Naive thymus-derived CD8-positive, alpha-beta T cell (primary cell): ENCODE data around the gene CSRNP2. TPM values are rescaled to one million over a fixed set of nuclear protein-coding genes. Genes with fewer than 3 reads are reported as not detected.
A peak's percentile ranks its signal among the peaks of the same experiment; 100 is the strongest.

Experiments used
- ATAC-seq, 2 donors: fragments of 150-1000 bp; cut with Tn5 transposase in 1 of 2; sonication (Bioruptor Pico), chemical (Tn5 transposase) in 1 of 2; 1 replicate in 1 of 2; 2 replicates in 1 of 2; pipeline ENCODE4 v1.10.0; 2021; ENCODE audit warnings: mild to moderate bottlenecking in 2 of 2, moderate library complexity in 2 of 2
- POLR2A ChIA-PET: fragments of 350-600 bp; sonication (Branson Sonifier 250); formaldehyde crosslinking; loops from one replicate; lab custom pipeline; 2021; ENCODE audit warnings: antibody characterized with exemption; lab: Charles Lee
- DNase-seq, 10 donors: peaks; one replicate each; pipeline versions ENCODE4 v3.0.0 to v3.0.0-alpha.2; 2020 to 2022
- H3K27ac Mint-ChIP-seq, 10 donors: one replicate each; pipeline ENCODE4 v1.8.0; 2020 to 2022; ENCODE audit warnings: mild to moderate bottlenecking in 10 of 10, mixed read lengths in 10 of 10, moderate library complexity in 4 of 10, inconsistent platforms in 1 of 10
- H3K27me3 Mint-ChIP-seq, 5 donors: one replicate each; pipeline ENCODE4 v1.8.0; 2021 to 2022; ENCODE audit warnings: mixed read lengths in 5 of 5
- H3K36me3 Mint-ChIP-seq, 3 donors: one replicate each; pipeline ENCODE4 v1.8.0; 2020 to 2022; ENCODE audit warnings: mixed read lengths in 3 of 3, mild to moderate bottlenecking in 2 of 3, inconsistent platforms in 1 of 3
- H3K4me1 Mint-ChIP-seq, 4 donors: one replicate each; pipeline ENCODE4 v1.8.0; 2021 to 2022; ENCODE audit warnings: mixed read lengths in 4 of 4
- H3K4me3 Mint-ChIP-seq, 10 donors: one replicate each; pipeline ENCODE4 v1.8.0; 2020 to 2022; ENCODE audit warnings: mild to moderate bottlenecking in 10 of 10, mixed read lengths in 10 of 10, moderate library complexity in 6 of 10, inconsistent platforms in 1 of 10
- H3K9me3 Mint-ChIP-seq, 9 donors: one replicate each; pipeline ENCODE4 v1.8.0; 2020 to 2022; ENCODE audit warnings: mixed read lengths in 9 of 9, mild to moderate bottlenecking in 3 of 9, inconsistent platforms in 1 of 9, moderate library complexity in 1 of 9
- polyA plus RNA-seq, 3 donors: library from polyadenylated mRNA; unstranded; fragments of 300-500 nt; fragmentation: Illumina TruSeq; gene quantifications; one replicate each; pipeline ENCODE4 v1.2.3, GENCODE V29; 2021
- total RNA-seq, 8 experiments: library from RNA in 2 of 8; stranded (reverse) in 2 of 8; gene quantifications; one replicate each; pipeline ENCODE4 v1.2.3 and lab custom pipeline; 2021 to 2026

CSRNP2 gene
- total and polyA plus RNA-seq, 5 experiments from 2014 or later: 2.7 to 35.2 (median 3.6) TPM

DNA sequence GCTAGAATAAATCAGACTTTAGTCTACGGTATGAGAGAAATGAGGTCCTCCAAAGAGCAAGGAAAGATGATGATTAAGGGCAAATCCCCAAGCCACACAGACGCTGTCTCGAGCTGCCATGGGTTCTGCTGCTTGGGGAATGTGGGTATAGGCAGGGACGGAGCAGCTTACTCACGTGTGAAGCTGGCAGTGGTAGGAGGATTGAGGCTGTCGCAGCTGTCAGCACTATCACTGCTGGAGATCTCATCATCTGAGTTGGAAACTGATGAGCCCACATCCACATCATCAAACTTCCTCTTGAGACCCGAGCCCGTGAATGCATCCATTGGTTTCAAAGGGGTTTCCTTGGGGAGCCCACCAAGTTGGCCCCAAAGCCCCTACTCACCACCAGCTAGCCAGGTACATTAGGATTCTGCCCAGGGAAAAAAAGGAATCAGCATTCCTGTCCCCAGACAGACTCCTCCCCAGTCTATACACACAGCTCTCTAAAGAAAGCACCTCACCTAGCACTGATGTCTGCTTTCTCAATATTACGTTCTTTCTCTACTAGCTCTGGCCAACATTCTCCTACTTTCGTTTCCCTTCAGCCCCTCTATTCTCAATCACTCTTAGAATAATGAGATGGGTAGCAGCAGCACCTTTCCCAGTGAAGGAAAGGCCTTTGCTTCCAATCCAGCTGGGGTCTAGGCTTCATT is 7.0 kb downstream of the CSRNP2 start:
- H3K36me3 Mint-ChIP-seq: peaks cover 0 to 50% (median 12%) of the 10 kb centered on the region in 3 donors
- POLR2A ChIA-PET: interaction anchor here (0.6 to 0.7 kb wide), 4 partner anchors 8 to 1943 kb away, joined by 3 to 4 read pairs (median 4); no protein-coding TSS in a partner anchor
- no peaks in the 10 kb centered on the region for H3K27me3 Mint-ChIP-seq
- no peak for ATAC-seq
- H3K4me1 Mint-ChIP-seq: peaks cover 11 to 41% (median 30%) of the 10 kb centered on the region in 4 donors
- no peak for DNase-seq
- H3K9me3 Mint-ChIP-seq: no peaks in the 10 kb centered on the region
- H3K4me3 Mint-ChIP-seq: no peak overlapping the region
- peak overlapping the region in 7 of 10 donors; percentile 1 to 81 (median 49) for H3K27ac Mint-ChIP-seq

DNA sequence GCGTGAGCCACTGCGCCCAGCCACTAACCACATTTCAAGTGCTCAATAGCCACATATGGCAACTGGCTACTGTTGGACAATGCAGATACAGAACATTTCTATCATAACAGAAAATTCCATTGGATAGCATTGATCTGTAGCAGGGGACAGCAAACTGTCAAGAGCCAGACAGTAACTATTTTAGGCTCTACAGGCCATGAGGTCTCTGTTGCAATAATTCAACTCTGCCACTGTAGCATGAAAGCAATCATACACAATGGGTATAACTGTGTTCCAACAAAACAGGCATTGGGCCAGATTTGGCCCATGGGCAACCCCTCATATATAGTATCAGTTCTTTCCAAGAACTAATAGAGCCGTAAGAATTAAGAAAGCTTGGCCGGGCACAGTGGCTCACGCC is 8.0 kb downstream of the CSRNP2 start:
- H3K9me3 Mint-ChIP-seq: no peaks in the 10 kb centered on the region
- peaks cover 10 to 36% (median 25%) of the 10 kb centered on the region in 4 donors for H3K4me1 Mint-ChIP-seq
- H3K4me3 Mint-ChIP-seq: no peak overlapping the region
- no peak for DNase-seq
- peak overlapping the region in 2 of 10 donors; percentile 57 to 62 for H3K27ac Mint-ChIP-seq
- peaks cover 0 to 56% (median 14%) of the 10 kb centered on the region in 3 donors for H3K36me3 Mint-ChIP-seq
- H3K27me3 Mint-ChIP-seq: no peaks in the 10 kb centered on the region
- POLR2A ChIA-PET: interaction anchor here (0.6 kb wide), 1 partner anchor 18 kb away, joined by 3 read pairs; no protein-coding TSS in a partner anchor
- no peak for ATAC-seq

GRCh38 chr12:51071663-51072062 is 11.7 kb downstream of the CSRNP2 start:
- H3K36me3 Mint-ChIP-seq: peaks cover 0 to 73% (median 23%) of the 10 kb centered on the region in 3 donors
- ATAC-seq: no peak
- H3K4me3 Mint-ChIP-seq: no peak overlapping the region
- POLR2A ChIA-PET: interaction anchor here (0.6 to 0.8 kb wide), 3 partner anchors 75 to 866 kb away, joined by 3 to 4 read pairs (median 3); no protein-coding TSS in a partner anchor
- peaks cover 5 to 11% (median 8%) of the 10 kb centered on the region in 4 donors for H3K4me1 Mint-ChIP-seq
- H3K27ac Mint-ChIP-seq: peak overlapping the region in 1 of 10 donors; percentile 61
- no peak for DNase-seq
- no peaks in the 10 kb centered on the region for H3K27me3 Mint-ChIP-seq
- H3K9me3 Mint-ChIP-seq: no peaks in the 10 kb centered on the region

DNA sequence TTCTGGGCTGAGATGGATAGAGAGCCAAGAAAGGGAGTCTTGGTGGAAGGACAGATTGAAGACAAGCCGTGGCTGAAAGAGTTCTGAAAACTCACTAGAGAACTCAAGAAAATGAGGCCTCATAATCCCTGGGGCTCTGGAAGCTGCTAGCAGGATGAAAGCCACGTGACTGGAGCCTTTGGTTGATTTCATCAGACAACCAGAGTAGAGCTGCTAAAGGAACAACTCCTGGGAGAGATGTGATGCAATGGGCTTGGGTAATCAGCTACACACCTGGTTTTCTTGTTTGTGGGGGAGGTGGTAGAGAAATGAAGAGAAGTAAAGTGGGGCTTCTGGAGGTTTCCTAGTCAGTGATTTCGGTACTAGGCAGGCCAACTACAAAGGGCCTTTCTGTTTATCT is 13.4 kb downstream of the CSRNP2 start:
- no peak for ATAC-seq
- Mint-ChIP-seq H3K9me3 (no peaks in the 10 kb centered on the region), H3K27ac (peak overlapping the region in 1 of 10 donors; percentile 19), H3K4me3 (no peak overlapping the region), H3K36me3 (peaks cover 0 to 81% (median 25%) of the 10 kb centered on the region in 3 donors), H3K27me3 (no peaks in the 10 kb centered on the region), H3K4me1 (peaks cover 0 to 2% (median under 1%) of the 10 kb centered on the region in 4 donors)
- DNase-seq: no peak
- POLR2A ChIA-PET: no interaction called here

DNA sequence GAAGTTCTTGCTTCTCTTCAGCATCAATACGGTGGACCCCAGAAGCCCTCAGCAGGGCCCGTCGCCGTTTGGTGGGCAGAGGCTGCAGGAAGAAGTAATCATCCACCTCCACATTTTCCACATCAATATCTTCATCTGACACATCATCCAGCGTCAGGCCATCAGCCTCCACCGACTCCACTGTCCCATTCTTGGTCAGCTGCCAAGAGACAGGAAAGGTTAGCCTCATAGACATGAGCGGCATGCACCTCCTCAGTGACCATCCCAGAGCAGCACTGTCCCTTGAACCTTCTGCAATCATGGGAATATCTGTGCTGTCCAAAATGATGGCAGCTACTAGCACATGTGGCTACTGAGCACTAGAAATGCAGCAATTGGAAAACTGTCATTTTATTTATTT is 15.6 kb downstream of the CSRNP2 start:
- H3K9me3 Mint-ChIP-seq: no peaks in the 10 kb centered on the region
- no peaks in the 10 kb centered on the region for H3K27me3 Mint-ChIP-seq
- H3K36me3 Mint-ChIP-seq: peaks cover 0 to 82% (median 19%) of the 10 kb centered on the region in 3 donors
- peak overlapping the region in 4 of 10 donors; percentile 9 to 56 (median 43) for H3K27ac Mint-ChIP-seq
- DNase-seq (no peak), ATAC-seq (no peak)
- POLR2A ChIA-PET: no interaction called here
- H3K4me3 Mint-ChIP-seq: no peak overlapping the region
- no peaks in the 10 kb centered on the region for H3K4me1 Mint-ChIP-seq

DNA sequence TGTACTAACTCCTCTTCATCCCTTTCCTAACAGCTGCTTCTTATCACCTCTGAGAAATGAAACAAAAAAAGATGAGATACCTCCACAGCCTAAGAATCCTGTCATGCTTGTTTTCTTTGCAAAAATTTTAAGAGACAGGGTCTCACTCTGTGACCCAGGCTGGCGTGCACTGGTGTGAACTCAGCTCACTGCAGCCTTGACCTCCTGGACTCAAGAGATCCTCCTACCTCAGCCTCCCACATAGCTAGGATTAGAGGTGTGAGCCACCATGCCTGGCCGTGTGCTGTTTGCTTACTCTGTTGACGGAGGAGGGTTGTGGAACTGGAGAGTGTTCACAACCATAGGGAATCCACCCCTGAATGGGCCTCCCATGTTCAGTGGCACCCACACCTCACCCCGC is 16.2 kb downstream of the CSRNP2 start:
- no peaks in the 10 kb centered on the region for H3K27me3 Mint-ChIP-seq
- peaks cover 0 to 84% (median 17%) of the 10 kb centered on the region in 3 donors for H3K36me3 Mint-ChIP-seq
- DNase-seq (no peak), ATAC-seq (no peak)
- H3K9me3 Mint-ChIP-seq: no peaks in the 10 kb centered on the region
- no peak overlapping the region for H3K4me3 Mint-ChIP-seq
- peak overlapping the region in 1 of 10 donors; percentile 44 for H3K27ac Mint-ChIP-seq
- POLR2A ChIA-PET: no interaction called here
- H3K4me1 Mint-ChIP-seq: no peaks in the 10 kb centered on the region

DNA sequence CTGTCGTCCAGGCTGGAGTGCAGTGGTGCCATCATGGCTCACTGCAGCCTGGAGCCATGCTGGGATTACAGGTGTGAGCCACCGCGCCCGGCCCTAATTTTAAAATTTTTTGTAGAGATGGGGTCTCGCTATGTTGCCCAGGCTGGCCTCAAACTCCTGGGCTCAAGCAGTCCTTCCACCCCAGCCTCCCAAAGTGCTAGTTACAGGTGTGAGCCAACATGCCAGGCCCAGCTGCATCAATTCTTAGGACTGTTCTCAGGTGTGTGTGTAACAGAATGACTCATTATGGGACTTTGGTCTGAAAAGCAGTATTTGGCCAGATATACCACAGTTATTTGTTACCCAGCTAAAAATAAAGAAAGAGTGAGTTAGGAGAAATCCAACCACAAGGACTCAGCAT is 17.9 kb downstream of the CSRNP2 start:
- ATAC-seq (no peak), DNase-seq (no peak)
- POLR2A ChIA-PET: no interaction called here
- Mint-ChIP-seq H3K4me3 (no peak overlapping the region), H3K36me3 (peaks cover 0 to 81% (median 13%) of the 10 kb centered on the region in 3 donors), H3K27me3 (no peaks in the 10 kb centered on the region), H3K27ac (peak overlapping the region in 5 of 10 donors; percentile 20 to 48 (median 27)), H3K4me1 (no peaks in the 10 kb centered on the region), H3K9me3 (no peaks in the 10 kb centered on the region)

GRCh38 chr12:51062631-51063397 is 20.6 kb downstream of the CSRNP2 start:
- peaks cover 0 to 89% (median 6%) of the 10 kb centered on the region in 3 donors for H3K36me3 Mint-ChIP-seq
- H3K9me3 Mint-ChIP-seq: no peaks in the 10 kb centered on the region
- no peaks in the 10 kb centered on the region for H3K27me3 Mint-ChIP-seq
- DNase-seq (no peak), ATAC-seq (no peak)
- POLR2A ChIA-PET: no interaction called here
- H3K4me1 Mint-ChIP-seq: no peaks in the 10 kb centered on the region
- peak overlapping the region in 7 of 10 donors; percentile 21 to 56 (median 46) for H3K27ac Mint-ChIP-seq
- H3K4me3 Mint-ChIP-seq: no peak overlapping the region

DNA sequence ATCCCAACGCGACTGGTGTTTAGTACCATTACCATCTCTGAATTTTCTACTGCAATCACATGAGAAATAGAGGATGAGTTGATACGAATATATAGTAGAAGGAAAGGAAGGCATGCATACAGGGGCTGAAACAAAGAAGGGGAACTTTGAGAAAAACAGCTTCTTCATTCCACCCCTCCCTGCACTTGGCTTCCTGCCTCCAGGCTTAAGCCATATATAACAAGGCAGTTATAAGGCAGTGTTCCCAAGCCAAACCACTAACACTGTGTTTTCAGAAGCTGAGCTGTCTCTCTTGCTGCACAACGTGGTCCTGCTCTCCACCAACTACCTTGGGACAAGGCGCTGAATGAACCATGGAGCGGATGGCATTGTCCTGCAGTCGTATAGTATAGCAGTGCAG is 24.3 kb downstream of the CSRNP2 start:
- Mint-ChIP-seq H3K27ac (peak overlapping the region in 4 of 10 donors; percentile 37 to 81 (median 61)), H3K9me3 (no peaks in the 10 kb centered on the region), H3K27me3 (no peaks in the 10 kb centered on the region), H3K36me3 (peaks cover 0 to 85% (median 3%) of the 10 kb centered on the region in 3 donors), H3K4me1 (no peaks in the 10 kb centered on the region), H3K4me3 (no peak overlapping the region)
- DNase-seq: no peak
- ATAC-seq: no peak
- POLR2A ChIA-PET: no interaction called here

DNA sequence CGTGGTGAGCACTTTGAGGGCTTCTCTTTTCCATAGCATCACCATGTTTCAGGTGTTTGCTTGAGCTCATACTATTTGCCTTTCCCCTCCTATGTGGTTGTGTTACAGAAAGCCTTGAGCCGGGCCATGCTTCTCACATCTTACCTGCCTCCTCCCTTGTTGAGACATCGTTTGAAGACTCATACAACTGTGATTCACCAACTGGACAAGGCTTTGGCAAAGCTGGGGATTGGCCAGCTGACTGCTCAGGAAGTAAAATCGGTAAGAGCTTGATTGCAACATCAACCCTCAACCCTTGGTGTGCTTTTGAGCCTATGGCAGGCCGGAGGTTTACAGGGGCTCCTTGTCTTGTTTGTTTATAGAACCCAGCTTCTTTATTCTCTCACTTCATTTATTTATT is 27.2 kb downstream of the CSRNP2 start:
- no peaks in the 10 kb centered on the region for H3K9me3 Mint-ChIP-seq
- no peaks in the 10 kb centered on the region for H3K27me3 Mint-ChIP-seq
- POLR2A ChIA-PET: no interaction called here
- DNase-seq: no peak
- peaks cover 1 to 6% (median 5%) of the 10 kb centered on the region in 4 donors for H3K4me1 Mint-ChIP-seq
- peaks cover 3 to 87% (median 7%) of the 10 kb centered on the region in 3 donors for H3K36me3 Mint-ChIP-seq
- H3K4me3 Mint-ChIP-seq: no peak overlapping the region
- no peak for ATAC-seq
- H3K27ac Mint-ChIP-seq: peak overlapping the region in 1 of 10 donors; percentile 20

DNA sequence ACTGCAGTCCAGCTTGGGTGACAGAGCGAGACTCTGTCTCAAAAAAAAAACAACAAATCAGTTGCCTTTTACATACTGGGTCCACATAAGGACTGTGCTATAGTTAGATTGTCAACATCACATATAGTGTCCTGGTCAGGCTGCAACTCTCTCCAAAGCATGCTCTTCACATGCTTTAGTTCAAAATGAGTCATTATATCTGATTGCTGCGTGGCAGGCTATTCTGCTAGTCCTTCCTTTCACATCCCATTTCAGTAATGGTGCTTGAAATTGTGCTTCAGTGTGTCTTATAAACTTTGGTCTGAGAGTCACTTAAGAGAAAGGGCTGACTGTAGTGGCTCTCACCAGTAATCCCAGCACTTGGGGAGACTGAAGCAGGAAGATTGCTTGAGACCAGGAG is 28.3 kb downstream of the CSRNP2 start:
- POLR2A ChIA-PET: no interaction called here

GRCh38 chr12:51051787-51052186 is 31.6 kb downstream of the CSRNP2 start:
- POLR2A ChIA-PET: interaction anchor here (1.3 kb wide), 1 partner anchor 43 kb away, joined by 3 read pairs; no protein-coding TSS in a partner anchor
- no peaks in the 10 kb centered on the region for H3K27me3 Mint-ChIP-seq
- H3K27ac Mint-ChIP-seq: peak overlapping the region in 4 of 10 donors; percentile 15 to 60 (median 25)
- no peaks in the 10 kb centered on the region for H3K9me3 Mint-ChIP-seq
- ATAC-seq: no peak
- H3K36me3 Mint-ChIP-seq: peaks cover 3 to 64% (median 7%) of the 10 kb centered on the region in 3 donors
- DNase-seq: no peak
- no peak overlapping the region for H3K4me3 Mint-ChIP-seq
- peaks cover 19 to 34% (median 29%) of the 10 kb centered on the region in 4 donors for H3K4me1 Mint-ChIP-seq

More for the DNA sequence above, 28.3 kb downstream of the CSRNP2 start:
- H3K36me3 Mint-ChIP-seq: peaks cover 3 to 86% (median 7%) of the 10 kb centered on the region in 3 donors
- ATAC-seq (no peak), DNase-seq (no peak)
- H3K9me3 Mint-ChIP-seq: no peaks in the 10 kb centered on the region
- H3K4me3 Mint-ChIP-seq: no peak overlapping the region
- H3K4me1 Mint-ChIP-seq: peaks cover 1 to 6% (median 5%) of the 10 kb centered on the region in 4 donors
- no peaks in the 10 kb centered on the region for H3K27me3 Mint-ChIP-seq
- H3K27ac Mint-ChIP-seq: peak overlapping the region in 2 of 10 donors; percentile 13 to 14
